Amygdala (tissue), 56 donors: ENCODE results near the gene SUCLG1.

ENCODE experiments used
- DNase-seq, 56 donors: peaks; one replicate each; lab custom pipeline; 2025; lab: John Stamatoyannopoulos, UW

The SUCLG1 gene

GRCh38 chr2:84467389-84467788 is 8.3 kb upstream of the SUCLG1 start:
- no peak for DNase-seq

GRCh38 chr2:84461310-84461709 is 2.2 kb upstream of the SUCLG1 start:
- no peak for DNase-seq

DNA sequence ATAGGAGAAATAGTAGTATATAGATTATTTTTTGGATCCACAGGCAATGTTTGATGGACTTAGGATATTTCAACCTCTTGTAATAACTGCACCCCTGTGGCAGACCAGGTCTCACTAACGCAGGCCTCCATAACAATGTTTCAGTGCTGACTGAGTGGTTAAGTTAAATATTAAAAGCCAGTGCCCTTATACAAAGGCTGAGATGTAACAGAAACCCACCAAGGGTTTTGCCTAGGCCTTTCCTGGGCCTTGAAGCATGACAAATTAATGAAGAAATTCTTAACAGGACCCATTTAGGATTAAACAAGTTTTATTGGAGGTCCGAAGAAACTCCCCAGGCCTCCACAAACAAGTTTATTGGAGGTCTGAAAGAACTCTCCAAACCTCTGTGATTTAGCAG is 1.6 kb upstream of the SUCLG1 start:
- DNase-seq: no peak

- no peak for DNase-seq
Observed at GRCh38 chr2:84459944-84460429, 907 bp upstream of the SUCLG1 start.

- peak in 10 of 56 donors; percentile 12 to 57 (median 42) for DNase-seq
Observed at GRCh38 chr2:84458551-84459017, 496 bp downstream of the SUCLG1 start.

DNA sequence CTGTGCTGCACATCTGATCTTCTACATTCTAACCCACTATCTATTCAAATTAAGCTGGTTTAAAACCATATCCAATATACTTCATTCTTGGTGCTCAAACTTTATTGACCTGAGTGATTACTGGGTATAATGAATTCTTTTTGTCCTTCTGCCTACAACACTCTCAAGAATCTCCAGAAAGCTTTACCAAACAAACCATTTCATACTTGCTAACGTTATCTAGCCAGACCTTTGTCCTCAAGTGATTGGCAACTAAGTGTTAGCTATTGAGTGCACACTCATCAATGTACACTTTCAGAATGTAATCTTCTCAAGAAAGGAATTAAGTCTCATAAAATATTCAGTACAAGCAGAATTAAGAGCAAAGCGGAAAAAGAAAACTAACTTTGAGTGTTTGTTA is 1.4 kb downstream of the SUCLG1 start:
- no peak for DNase-seq

GRCh38 chr2:84456156-84456555 is 2.9 kb downstream of the SUCLG1 start:
- DNase-seq: no peak

DNA sequence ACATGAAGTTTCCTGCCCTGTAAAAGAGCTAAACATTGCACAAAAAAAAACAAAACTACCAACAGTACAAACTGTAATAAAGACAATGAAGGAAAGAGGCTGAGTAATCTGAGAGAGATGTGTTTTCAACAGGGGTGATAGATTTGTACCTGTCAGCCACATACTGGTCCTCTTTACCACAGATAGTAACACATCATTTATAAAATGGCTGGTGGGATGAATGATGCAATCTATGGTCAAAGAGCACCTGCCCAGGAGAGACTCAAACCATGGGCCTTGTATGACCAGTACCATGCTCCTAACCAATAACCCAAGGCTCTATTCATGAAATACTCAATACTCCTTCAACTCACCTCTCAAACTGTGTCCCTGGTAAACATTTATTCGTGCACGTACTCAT is 4.5 kb downstream of the SUCLG1 start:
- no peak for DNase-seq

GRCh38 chr2:84452624-84453023 is 6.5 kb downstream of the SUCLG1 start:
- DNase-seq: no peak

- no peak for DNase-seq
Observed at GRCh38 chr2:84451579-84451978, 7.5 kb downstream of the SUCLG1 start.

- no peak for DNase-seq
Observed at GRCh38 chr2:84450288-84451227, 8.5 kb downstream of the SUCLG1 start.

DNA sequence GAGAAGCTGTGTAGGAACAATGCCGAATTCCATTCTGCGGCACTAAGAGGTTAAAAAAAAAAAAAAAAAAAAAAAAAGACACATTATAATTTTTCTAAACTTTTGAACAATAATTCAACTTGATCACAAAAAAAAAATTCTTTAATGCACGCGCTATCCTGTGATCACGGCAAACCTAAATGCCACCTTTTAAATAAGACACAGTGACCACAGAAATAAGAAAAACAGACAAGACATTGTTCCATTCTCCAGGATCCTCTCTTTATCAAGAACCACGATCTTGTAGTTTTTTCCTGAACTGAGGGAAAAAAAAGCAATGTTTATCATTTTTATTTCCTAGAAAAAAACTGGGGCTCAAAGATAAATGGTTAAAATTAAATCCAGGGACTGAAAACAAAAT is 9.4 kb downstream of the SUCLG1 start:
- DNase-seq: no peak

- DNase-seq: no peak
Observed at GRCh38 chr2:84449055-84449454, 10.0 kb downstream of the SUCLG1 start.

- peak in 1 of 56 donors; percentile 7 for DNase-seq
Observed at GRCh38 chr2:84443477-84443876, 15.6 kb downstream of the SUCLG1 start.

GRCh38 chr2:84442888-84443287 is 16.2 kb downstream of the SUCLG1 start:
- DNase-seq: no peak

DNA sequence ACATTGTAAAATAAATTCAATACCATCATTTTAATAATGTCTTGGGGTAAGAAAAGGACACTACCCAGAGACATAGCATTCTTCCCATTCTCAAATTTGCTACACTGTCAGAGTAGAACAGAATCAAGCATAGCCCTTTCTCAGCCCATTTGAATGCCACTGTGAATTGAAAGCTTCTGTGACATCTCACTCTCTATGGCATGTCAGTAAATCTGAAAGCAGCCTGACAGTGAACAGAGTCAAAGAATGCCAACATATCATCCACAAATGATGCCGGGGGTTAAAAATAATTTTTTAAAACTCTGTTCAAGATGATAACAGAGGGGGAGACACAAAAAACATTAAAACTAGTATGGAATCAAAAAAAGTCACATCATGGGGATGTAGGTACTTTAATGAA is 17.6 kb downstream of the SUCLG1 start:
- DNase-seq: no peak

GRCh38 chr2:84441036-84441435 is 18.0 kb downstream of the SUCLG1 start:
- DNase-seq: no peak

DNA sequence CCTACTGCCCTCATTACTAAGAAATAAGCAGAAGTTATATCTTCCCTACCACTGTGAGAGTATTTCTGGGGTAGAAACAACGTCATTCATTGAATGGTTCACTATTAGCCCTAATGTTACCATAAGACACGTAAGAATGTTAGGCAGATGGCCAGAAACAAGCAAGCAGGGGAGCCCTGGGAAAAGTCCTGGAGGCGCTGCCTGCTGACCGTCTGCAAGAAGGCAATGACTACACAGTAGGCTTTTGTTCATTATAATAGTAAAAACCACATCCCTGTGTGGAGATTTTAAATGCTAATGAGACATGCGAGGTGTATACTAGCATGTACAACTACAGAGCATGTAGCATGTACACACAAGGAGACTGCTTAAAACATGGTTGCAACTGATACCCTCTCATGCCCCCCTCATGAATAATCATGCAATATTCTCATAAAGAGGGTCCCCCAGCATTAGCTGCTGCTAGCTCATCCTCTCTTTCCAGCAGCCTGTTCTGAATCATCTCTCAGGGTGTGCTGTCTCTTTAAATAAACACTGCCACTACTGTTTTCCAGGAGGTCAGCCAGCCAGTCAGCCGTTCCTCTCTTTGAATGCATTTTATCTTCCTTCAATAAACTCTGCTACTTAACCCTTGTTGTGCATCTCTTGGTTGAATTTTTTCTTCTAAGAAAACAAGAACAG is 23.6 kb downstream of the SUCLG1 start:
- DNase-seq: peak in 31 of 56 donors; percentile 1 to 58 (median 16)

GRCh38 chr2:84429328-84429727 is 29.8 kb downstream of the SUCLG1 start:
- DNase-seq: no peak

GRCh38 chr2:84427235-84428138 is 31.6 kb downstream of the SUCLG1 start:
- DNase-seq: no peak
